CD14-positive monocyte (primary cell): ENCODE data around the gene EXOC6. TPM values are rescaled to one million over a fixed set of nuclear protein-coding genes. Genes with fewer than 3 reads are reported as not detected.

Experiments
- DNase-seq, 3 donors: peaks; one replicate each; pipeline ENCODE4 v3.0.0-alpha.2; 2011 to 2022
- H2AFZ ChIP-seq: 2 replicates; pipeline ENCODE4 v1.6.0; 2012; ENCODE audit warnings: mild to moderate bottlenecking, low read depth, low read length, inconsistent platforms; ENCODE audit not compliant: insufficient read depth, poor library complexity, severe bottlenecking
- H3K27ac ChIP-seq, 2 donors: 1 replicate in 1 of 2; 2 replicates in 1 of 2; pipeline ENCODE4 v1.5.1; 2012 to 2013; ENCODE audit warnings: low read length in 2 of 2, control low read depth in 1 of 2, inconsistent platforms in 1 of 2, low read depth in 1 of 2, mild to moderate bottlenecking in 1 of 2
- H3K27me3 ChIP-seq, 2 donors: one replicate each; pipeline versions ENCODE4 v1.6.0 to v1.6.1; 2011 to 2013; ENCODE audit warnings: low read length in 2 of 2; ENCODE audit not compliant: control insufficient read depth in 2 of 2, insufficient read depth in 2 of 2
- H3K36me3 ChIP-seq, 2 donors: replicated peaks in 1 of 2; 1 replicate in 1 of 2; 2 replicates in 1 of 2; pipeline versions ENCODE4 v1.5.1 to v1.6.1; 2012 to 2013; ENCODE audit warnings: low read length in 2 of 2, control low read depth in 1 of 2, inconsistent platforms in 1 of 2, mild to moderate bottlenecking in 1 of 2; ENCODE audit not compliant: insufficient read depth in 2 of 2, control insufficient read depth in 1 of 2
- H3K4me1 ChIP-seq, 2 donors: 1 replicate in 1 of 2; 2 replicates in 1 of 2; pipeline versions ENCODE4 v1.5.1 to v1.6.1; 2012 to 2013; ENCODE audit warnings: low read length in 2 of 2, control low read depth in 1 of 2, inconsistent platforms in 1 of 2, mild to moderate bottlenecking in 1 of 2, moderate library complexity in 1 of 2; ENCODE audit not compliant: insufficient read depth in 2 of 2, control insufficient read depth in 1 of 2
- H3K4me2 ChIP-seq: replicated peaks from 2 replicates; pipeline ENCODE3; 2012; ENCODE audit warnings: low read length, moderate library complexity, mild to moderate bottlenecking; ENCODE audit not compliant: poor library complexity, severe bottlenecking; ENCODE audit errors: extremely low read depth
- H3K4me3 ChIP-seq, 3 experiments: fragments of 200-600 bp in 1 of 3; sonication (generic) in 1 of 3; replicated peaks in 1 of 3; 1 replicate in 2 of 3; 2 replicates in 1 of 3; pipeline ENCODE4 v1.5.1; 2011 to 2013; ENCODE audit warnings: low read length in 3 of 3, mild to moderate bottlenecking in 3 of 3, control low read depth in 2 of 3, low read depth in 2 of 3, inconsistent platforms in 1 of 3, moderate library complexity in 1 of 3
- H3K79me2 ChIP-seq: 2 replicates; pipeline ENCODE4 v1.6.0; 2012; ENCODE audit warnings: mild to moderate bottlenecking, control low read depth, inconsistent platforms, low read length, moderate library complexity; ENCODE audit not compliant: insufficient read depth
- H3K9ac ChIP-seq: 2 replicates; pipeline ENCODE4 v1.6.0; 2017; ENCODE audit warnings: low read length, mild to moderate bottlenecking; ENCODE audit not compliant: insufficient read depth, poor library complexity, severe bottlenecking
- H3K9me3 ChIP-seq, 2 donors: replicated peaks in 1 of 2; 1 replicate in 1 of 2; 2 replicates in 1 of 2; pipeline versions ENCODE4 v1.5.1 to v1.6.1; 2012 to 2013; ENCODE audit warnings: low read length in 2 of 2, control low read depth in 1 of 2; ENCODE audit not compliant: control insufficient read depth in 1 of 2, insufficient read depth in 1 of 2
- H4K20me1 ChIP-seq: 2 replicates; pipeline ENCODE4 v1.6.0; 2012; ENCODE audit warnings: mild to moderate bottlenecking, low read length, control low read depth, moderate library complexity; ENCODE audit not compliant: insufficient read depth
- H3K27ac Mint-ChIP-seq, 7 donors: one replicate each; pipeline ENCODE4 v1.8.0; 2020; ENCODE audit warnings: mild to moderate bottlenecking in 7 of 7, mixed read lengths in 7 of 7, moderate library complexity in 6 of 7, inconsistent platforms in 2 of 7
- H3K27me3 Mint-ChIP-seq, 3 donors: one replicate each; pipeline ENCODE4 v1.8.0; 2021 to 2022; ENCODE audit warnings: low read depth in 3 of 3, mild to moderate bottlenecking in 3 of 3, mixed read lengths in 3 of 3, moderate library complexity in 3 of 3, inconsistent platforms in 1 of 3
- H3K36me3 Mint-ChIP-seq, 2 donors: one replicate each; pipeline ENCODE4 v1.8.0; 2020; ENCODE audit warnings: mixed read lengths in 2 of 2, inconsistent platforms in 1 of 2, mild to moderate bottlenecking in 1 of 2
- H3K4me1 Mint-ChIP-seq: one replicate; pipeline ENCODE4 v1.8.0; 2020; ENCODE audit warnings: mild to moderate bottlenecking, mixed read lengths
- H3K4me3 Mint-ChIP-seq, 2 donors: one replicate each; pipeline ENCODE4 v1.8.0; 2020; ENCODE audit warnings: mild to moderate bottlenecking in 2 of 2, mixed read lengths in 2 of 2, moderate library complexity in 1 of 2
- H3K9me3 Mint-ChIP-seq, 7 donors: one replicate each; pipeline ENCODE4 v1.8.0; 2020 to 2022; ENCODE audit warnings: mixed read lengths in 7 of 7, mild to moderate bottlenecking in 6 of 7, moderate library complexity in 6 of 7, inconsistent platforms in 2 of 7
- WGBS: methylation state at CpG from one replicate; pipeline ENCODE4 v1.1.5; 2013; ENCODE audit warnings: missing lambda C conversion rate; ENCODE audit not compliant: insufficient coverage; 5-methylcytosine and 5-hydroxymethylcytosine counted together
- intact Hi-C, 2 donors: fragments of 100-400 bp; cut with micrococcal nuclease; formaldehyde crosslinking; loops; one replicate each; pipeline versions ENCODE4 v1.15.0 to v1.15.1; 2023
- polyA plus RNA-seq, 3 donors: library from polyadenylated mRNA; depleted of rRNA in 1 of 3; unstranded in 2 of 3; stranded (reverse) in 1 of 3; fragments of 300-500 nt in 2 of 3; fragments of >200 nt in 1 of 3; fragmentation: Illumina TruSeq in 2 of 3; gene quantifications; 1 replicate in 2 of 3; 2 replicates in 1 of 3; pipeline ENCODE4 v1.2.3, GENCODE V29; 2012 to 2021
- TF ChIP-seq, protein P1 (sequence below): fragments of 200-600 bp; IDR thresholded peaks from one replicate; pipeline ENCODE4 v1.8.0; 2022; ENCODE audit warnings: antibody characterized with exemption, mild to moderate bottlenecking

The EXOC6 gene
- polyA plus RNA-seq, 3 donors, result 7.5 to 9.6 (median 8.3) TPM

DNA sequence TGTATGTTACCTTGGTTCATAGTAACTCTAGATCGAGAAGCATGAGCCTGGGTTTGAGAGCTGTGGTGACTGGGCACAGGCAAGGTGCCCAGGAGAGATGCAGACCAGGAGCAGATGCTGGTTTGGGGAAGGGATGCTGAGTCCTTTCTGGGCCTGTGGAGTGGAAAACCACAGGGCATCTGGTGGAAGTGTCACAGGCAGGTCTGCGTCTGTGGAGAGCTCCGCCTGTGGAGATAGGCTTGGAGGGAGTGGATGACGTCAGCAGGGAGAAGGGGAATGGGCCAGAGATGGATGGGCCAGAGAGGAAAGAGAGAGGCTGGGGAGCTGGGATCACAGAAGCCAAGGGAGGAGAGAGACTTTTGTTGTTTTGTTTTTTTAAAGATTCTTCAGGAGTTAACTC, 240.1 kb downstream of the EXOC6 start:
- no peak for DNase-seq
- Mint-ChIP-seq H3K9me3 (no peaks in the 10 kb centered on the region), H3K36me3 (no peaks in the 10 kb centered on the region), H3K27ac (no peak overlapping the region), H3K4me1 (peaks cover 9% of the 10 kb centered on the region), H3K4me3 (no peak overlapping the region), H3K27me3 (peaks cover 6 to 9% (median 7%) of the 10 kb centered on the region in 3 donors)
- 79% methylated on average over 3 of the region's 4 CpGs for WGBS
- TF ChIP-seq, protein P1, sequence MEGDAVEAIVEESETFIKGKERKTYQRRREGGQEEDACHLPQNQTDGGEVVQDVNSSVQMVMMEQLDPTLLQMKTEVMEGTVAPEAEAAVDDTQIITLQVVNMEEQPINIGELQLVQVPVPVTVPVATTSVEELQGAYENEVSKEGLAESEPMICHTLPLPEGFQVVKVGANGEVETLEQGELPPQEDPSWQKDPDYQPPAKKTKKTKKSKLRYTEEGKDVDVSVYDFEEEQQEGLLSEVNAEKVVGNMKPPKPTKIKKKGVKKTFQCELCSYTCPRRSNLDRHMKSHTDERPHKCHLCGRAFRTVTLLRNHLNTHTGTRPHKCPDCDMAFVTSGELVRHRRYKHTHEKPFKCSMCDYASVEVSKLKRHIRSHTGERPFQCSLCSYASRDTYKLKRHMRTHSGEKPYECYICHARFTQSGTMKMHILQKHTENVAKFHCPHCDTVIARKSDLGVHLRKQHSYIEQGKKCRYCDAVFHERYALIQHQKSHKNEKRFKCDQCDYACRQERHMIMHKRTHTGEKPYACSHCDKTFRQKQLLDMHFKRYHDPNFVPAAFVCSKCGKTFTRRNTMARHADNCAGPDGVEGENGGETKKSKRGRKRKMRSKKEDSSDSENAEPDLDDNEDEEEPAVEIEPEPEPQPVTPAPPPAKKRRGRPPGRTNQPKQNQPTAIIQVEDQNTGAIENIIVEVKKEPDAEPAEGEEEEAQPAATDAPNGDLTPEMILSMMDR, result no peak
- Histone ChIP-seq H3K4me2 (no peak overlapping the region), H3K79me2 (no peaks in the 10 kb centered on the region), H3K4me3 (no peak overlapping the region), H3K9ac (no peak overlapping the region), H3K9me3 (no peaks in the 10 kb centered on the region), H2AFZ (no peak overlapping the region), H3K27me3 (no peaks in the 10 kb centered on the region), H3K36me3 (no peaks in the 10 kb centered on the region), H3K4me1 (no peaks in the 10 kb centered on the region), H3K27ac (no peak overlapping the region), H4K20me1 (no peaks in the 10 kb centered on the region)
- intact Hi-C loops, result no loop called here

DNA sequence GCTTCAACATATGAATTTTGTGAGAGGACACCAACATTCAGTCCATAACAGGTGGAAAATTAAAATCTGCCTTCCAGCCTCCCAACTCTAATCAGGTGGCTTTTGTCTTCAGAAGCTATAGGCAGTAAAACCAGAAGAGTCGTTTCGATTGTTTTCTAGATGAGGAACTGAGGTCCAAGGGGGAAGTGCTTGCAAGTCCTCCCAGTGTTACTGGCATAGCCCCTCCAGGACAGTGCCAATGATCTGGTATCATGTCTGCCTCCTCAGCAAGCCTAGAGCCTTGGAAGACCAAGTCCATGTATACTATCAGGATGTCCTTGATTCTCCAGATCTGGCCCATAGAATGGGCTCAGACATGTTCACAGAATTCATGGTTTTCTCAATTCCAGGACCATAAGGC, 242.3 kb downstream of the EXOC6 start:
- H3K27me3 ChIP-seq, result no peaks in the 10 kb centered on the region
- WGBS, result 0% methylated on average over 2 of the region's 2 CpGs
- no peak overlapping the region for H3K27ac Mint-ChIP-seq
- peak in 1 of 3 donors; percentile 5 for DNase-seq
- H3K36me3 ChIP-seq, result no peaks in the 10 kb centered on the region
- no peak overlapping the region for H3K4me2 ChIP-seq
- H3K4me1 Mint-ChIP-seq, result peaks cover 9% of the 10 kb centered on the region
- no peak overlapping the region for H3K4me3 Mint-ChIP-seq
- no peak overlapping the region for H3K4me3 ChIP-seq
- H3K4me1 ChIP-seq, result no peaks in the 10 kb centered on the region
- no peaks in the 10 kb centered on the region for H3K9me3 ChIP-seq
- H4K20me1 ChIP-seq, result no peaks in the 10 kb centered on the region
- no peak overlapping the region for H2AFZ ChIP-seq
- intact Hi-C loops, result no loop called here
- TF ChIP-seq, protein P1, result no peak
- H3K36me3 Mint-ChIP-seq, result no peaks in the 10 kb centered on the region
- no peaks in the 10 kb centered on the region for H3K79me2 ChIP-seq
- H3K27me3 Mint-ChIP-seq, result peaks cover 7 to 11% (median 10%) of the 10 kb centered on the region in 3 donors
- H3K9ac ChIP-seq, result no peak overlapping the region
- no peaks in the 10 kb centered on the region for H3K9me3 Mint-ChIP-seq
- H3K27ac ChIP-seq, result no peak overlapping the region
